Body of pancreas (tissue), 4 donors: Measurements from ENCODE around the gene S1PR3.

Source experiments
- CTCF ChIP-seq, 7 experiments: fragments of 450-650 bp in 4 of 7; fragments of 200-600 bp in 3 of 7; sonication (generic) in 3 of 7; IDR thresholded peaks; one replicate each; pipeline ENCODE4 v1.5.1; 2016 to 2019; ENCODE audit warnings: antibody characterized with exemption in 7 of 7
- POLR2A ChIP-seq, 3 donors: fragments of 450-650 bp; IDR thresholded peaks; one replicate each; pipeline ENCODE4 v1.6.1; 2016; ENCODE audit warnings: antibody characterized with exemption in 3 of 3, mild to moderate bottlenecking in 2 of 3

DNA sequence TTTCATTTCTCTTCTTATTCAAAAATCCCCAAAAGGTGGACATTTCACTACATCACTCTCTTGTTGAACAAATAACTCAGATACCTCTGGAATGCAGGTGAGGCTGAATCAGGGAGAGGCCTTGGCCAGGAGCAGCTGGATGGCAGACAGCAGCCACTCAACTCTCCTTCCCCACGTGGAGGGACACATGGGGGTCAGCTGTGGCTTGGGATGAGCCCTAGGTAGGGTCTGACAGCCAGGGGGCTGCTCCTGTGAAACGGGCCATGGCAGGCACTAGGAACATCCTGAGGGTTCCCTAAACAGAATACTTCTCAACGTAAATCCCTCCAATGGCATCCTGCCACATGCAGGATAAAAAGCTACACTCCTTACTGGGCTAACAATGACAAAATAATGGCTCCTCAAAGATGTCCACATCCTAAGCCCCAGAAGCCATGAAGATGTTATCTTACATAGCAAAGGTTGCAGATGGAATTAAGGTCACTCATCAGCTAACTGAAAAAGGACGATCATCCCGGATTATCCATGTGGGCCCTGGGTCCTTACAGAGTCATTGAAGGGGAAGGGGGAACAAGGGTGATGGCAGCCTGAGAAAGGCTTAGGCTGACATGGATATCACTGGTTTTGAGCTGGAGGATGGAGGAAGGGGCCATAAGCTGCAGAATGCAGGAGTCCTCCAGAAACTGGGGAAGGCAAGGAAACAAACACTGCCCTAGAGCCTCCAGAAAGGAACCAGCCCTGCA, 31.4 kb upstream of the S1PR3 start:
- TF ChIP-seq POLR2A (IDR thresholded peaks at IDR 0.05) (no peak), CTCF (IDR thresholded peaks at IDR 0.05) (no peak)
